Keratinocyte (primary cell): Measurements from ENCODE around the gene TRIM63. TPM values are rescaled to one million over a fixed set of nuclear protein-coding genes. Genes with fewer than 3 reads are reported as not detected.
A peak's percentile ranks its signal among the peaks of the same experiment; 100 is the strongest.

ENCODE experiments used
- DNase-seq: peaks from one replicate; pipeline ENCODE4 v3.0.0-alpha.2; 2011; ENCODE audit warnings: low read depth, missing footprints, low spot score
- FAIRE-seq: peaks from 2 replicates; lab custom pipeline; 2011; peaks lifted over from hg19 to GRCh38; lab: Jason Lieb, UNC
- H2AFZ ChIP-seq: 2 replicates; pipeline ENCODE4 v1.6.0; 2012; ENCODE audit warnings: low read length, control low read depth, inconsistent platforms; ENCODE audit not compliant: control insufficient read depth
- H3K27ac ChIP-seq: 2 replicates; pipeline ENCODE4 v1.5.1; 2011; ENCODE audit warnings: low read length; ENCODE audit not compliant: control insufficient read depth, insufficient read depth
- H3K27me3 ChIP-seq: 3 replicates; pipeline ENCODE4 v1.6.0; 2011; ENCODE audit warnings: low read length; ENCODE audit not compliant: control insufficient read depth, insufficient read depth; ENCODE audit errors: extremely low read depth
- H3K36me3 ChIP-seq, 2 experiments: 2 replicates in 1 of 2; 3 replicates in 1 of 2; pipeline ENCODE4 v1.5.1; 2011; ENCODE audit warnings: low read length in 2 of 2, mild to moderate bottlenecking in 1 of 2; ENCODE audit not compliant: control insufficient read depth in 2 of 2, insufficient read depth in 2 of 2; ENCODE audit errors: extremely low read depth in 1 of 2
- H3K4me1 ChIP-seq: 3 replicates; pipeline ENCODE4 v1.5.1; 2011; ENCODE audit warnings: low read length; ENCODE audit not compliant: control insufficient read depth, insufficient read depth; ENCODE audit errors: extremely low read depth
- H3K4me2 ChIP-seq: 3 replicates; pipeline ENCODE4 v1.6.0; 2011; ENCODE audit warnings: low read depth, low read length; ENCODE audit not compliant: control insufficient read depth, insufficient read depth; ENCODE audit errors: extremely low read depth
- H3K4me3 ChIP-seq, 3 experiments: fragments of 200-600 bp in 1 of 3; sonication (generic) in 1 of 3; 2 replicates in 2 of 3; 3 replicates in 1 of 3; pipeline ENCODE4 v1.5.1; 2011 to 2016; ENCODE audit warnings: low read length in 3 of 3, mild to moderate bottlenecking in 3 of 3, control low read depth in 2 of 3, inconsistent platforms in 1 of 3, low read depth in 1 of 3, mixed read lengths in 1 of 3, mixed run types in 1 of 3, moderate library complexity in 1 of 3; ENCODE audit not compliant: control insufficient read depth in 2 of 3, insufficient read depth in 2 of 3; ENCODE audit errors: extremely low read depth in 1 of 3
- H3K79me2 ChIP-seq: 2 replicates; pipeline ENCODE4 v1.6.0; 2012; ENCODE audit warnings: low read length; ENCODE audit not compliant: control insufficient read depth, insufficient read depth
- H3K9ac ChIP-seq: 3 replicates; pipeline ENCODE4 v1.6.0; 2011; ENCODE audit warnings: low read length; ENCODE audit not compliant: control insufficient read depth, insufficient read depth; ENCODE audit errors: extremely low read depth
- H3K9me1 ChIP-seq: 3 replicates; pipeline ENCODE4 v1.6.0; 2011; ENCODE audit warnings: low read length; ENCODE audit not compliant: control insufficient read depth, insufficient read depth; ENCODE audit errors: extremely low read depth
- H3K9me3 ChIP-seq: 2 replicates; pipeline ENCODE4 v1.5.1; 2012; ENCODE audit warnings: low read depth, low read length; ENCODE audit not compliant: control insufficient read depth
- H4K20me1 ChIP-seq: 3 replicates; pipeline ENCODE4 v1.6.0; 2011; ENCODE audit warnings: low read length; ENCODE audit not compliant: control insufficient read depth, insufficient read depth; ENCODE audit errors: extremely low read depth
- EZH2 ChIP-seq: IDR thresholded peaks from one replicate; pipeline ENCODE4 v1.6.1; 2012; ENCODE audit warnings: inconsistent platforms, mild to moderate bottlenecking, low read length, moderate library complexity
- dilution Hi-C: fragments of 300-500 bp; cut with MboI; formaldehyde crosslinking; loops from one replicate; pipeline ENCODE4 v1.7.0; 2020; ENCODE audit warnings: low sequenced_read_pairs; ENCODE audit not compliant: extremely low pct_ligation_motif_present
- polyA plus RNA-seq, 5 experiments: library from polyadenylated mRNA; depleted of rRNA in 3 of 5; stranded (reverse) in 3 of 5; stranded (forward) in 1 of 5; unstranded in 1 of 5; fragments of >200 nt; gene quantifications; 1 replicate in 1 of 5; 2 replicates in 3 of 5; 3 replicates in 1 of 5; pipeline versions ENCODE4 v1.2.1 to v1.2.3, GENCODE V29; 2011 to 2012; ENCODE audit warnings: missing spikeins in 2 of 5, low read depth in 1 of 5, low replicate concordance in 1 of 5
- TF ChIP-seq, protein P1 (sequence below), 3 experiments: IDR thresholded peaks in 1 of 3; conservative IDR thresholded peaks in 1 of 3; optimal IDR thresholded peaks in 1 of 3; 2 replicates in 2 of 3; 3 replicates in 1 of 3; pipeline versions ENCODE3 to v1.5.1; 2011; ENCODE audit warnings: low read length in 3 of 3, mild to moderate bottlenecking in 3 of 3, moderate library complexity in 2 of 3, control low read depth in 1 of 3, inconsistent platforms in 1 of 3; ENCODE audit not compliant: insufficient read depth in 2 of 3; ENCODE audit errors: extremely low read depth in 1 of 3

TRIM63 gene
- polyA plus RNA-seq, 1 donor (not counting 4 experiments of a cell fraction or from before 2014, with no cell fraction given) = not detected

DNA sequence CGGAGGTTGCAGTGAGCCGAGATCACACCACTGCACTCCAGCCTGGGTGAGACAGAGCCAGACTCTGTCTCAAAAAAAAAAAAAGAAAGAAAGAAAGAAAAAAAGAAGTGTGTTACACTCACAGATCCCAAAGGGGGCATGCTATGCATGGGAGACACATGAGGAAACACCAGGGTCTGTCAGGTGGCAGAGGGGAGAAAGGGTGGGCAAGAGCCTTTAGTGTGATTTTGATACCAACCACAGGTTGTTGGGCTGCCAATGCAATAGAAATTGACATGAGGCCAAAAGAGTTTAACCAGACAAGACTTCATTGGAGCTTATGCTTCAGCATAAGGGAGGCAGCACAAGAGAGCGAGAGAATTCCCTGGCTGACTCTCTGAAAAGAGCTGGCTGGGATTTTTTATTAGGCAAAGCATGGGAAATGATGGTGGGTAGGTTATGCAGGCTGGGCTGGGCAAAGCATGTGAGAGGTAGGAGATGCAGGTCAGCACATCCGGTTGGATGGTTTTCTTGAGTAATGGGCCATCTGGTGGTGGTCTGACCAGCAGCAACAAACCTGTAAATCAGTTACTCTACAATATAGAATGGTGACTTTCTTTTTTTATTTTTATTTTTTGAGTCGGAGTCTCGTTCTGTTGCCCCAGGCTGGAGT, 57.5 kb downstream of the TRIM63 start:
- Histone ChIP-seq H3K9me3 (no peaks in the 10 kb centered on the region), H3K9ac (no peak overlapping the region), H3K27me3 (no peaks in the 10 kb centered on the region), H3K36me3 (no peaks in the 10 kb centered on the region), H3K79me2 (no peaks in the 10 kb centered on the region), H4K20me1 (no peaks in the 10 kb centered on the region), H3K27ac (no peak overlapping the region), H3K4me2 (no peak overlapping the region), H3K4me1 (peaks cover 4% of the 10 kb centered on the region), H2AFZ (no peak overlapping the region), H3K4me3 (no peak overlapping the region), H3K9me1 (no peaks in the 10 kb centered on the region)
- no peak for FAIRE-seq
- no peak for DNase-seq
- TF ChIP-seq, protein P1, sequence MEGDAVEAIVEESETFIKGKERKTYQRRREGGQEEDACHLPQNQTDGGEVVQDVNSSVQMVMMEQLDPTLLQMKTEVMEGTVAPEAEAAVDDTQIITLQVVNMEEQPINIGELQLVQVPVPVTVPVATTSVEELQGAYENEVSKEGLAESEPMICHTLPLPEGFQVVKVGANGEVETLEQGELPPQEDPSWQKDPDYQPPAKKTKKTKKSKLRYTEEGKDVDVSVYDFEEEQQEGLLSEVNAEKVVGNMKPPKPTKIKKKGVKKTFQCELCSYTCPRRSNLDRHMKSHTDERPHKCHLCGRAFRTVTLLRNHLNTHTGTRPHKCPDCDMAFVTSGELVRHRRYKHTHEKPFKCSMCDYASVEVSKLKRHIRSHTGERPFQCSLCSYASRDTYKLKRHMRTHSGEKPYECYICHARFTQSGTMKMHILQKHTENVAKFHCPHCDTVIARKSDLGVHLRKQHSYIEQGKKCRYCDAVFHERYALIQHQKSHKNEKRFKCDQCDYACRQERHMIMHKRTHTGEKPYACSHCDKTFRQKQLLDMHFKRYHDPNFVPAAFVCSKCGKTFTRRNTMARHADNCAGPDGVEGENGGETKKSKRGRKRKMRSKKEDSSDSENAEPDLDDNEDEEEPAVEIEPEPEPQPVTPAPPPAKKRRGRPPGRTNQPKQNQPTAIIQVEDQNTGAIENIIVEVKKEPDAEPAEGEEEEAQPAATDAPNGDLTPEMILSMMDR (optimal IDR thresholded peaks at IDR 0.05 in 1 of 3, IDR thresholded peaks at IDR 0.05 in 1 of 3, conservative IDR thresholded peaks at IDR 0.05 in 1 of 3; ENCODE audit: extremely low read depth in 1 of 3, insufficient read depth in 2 of 3, low read length in 3 of 3) = peak in 1 of 3 experiments; percentile 31
- no peak for TF ChIP-seq EZH2
- dilution Hi-C loops = no loop called here

DNA sequence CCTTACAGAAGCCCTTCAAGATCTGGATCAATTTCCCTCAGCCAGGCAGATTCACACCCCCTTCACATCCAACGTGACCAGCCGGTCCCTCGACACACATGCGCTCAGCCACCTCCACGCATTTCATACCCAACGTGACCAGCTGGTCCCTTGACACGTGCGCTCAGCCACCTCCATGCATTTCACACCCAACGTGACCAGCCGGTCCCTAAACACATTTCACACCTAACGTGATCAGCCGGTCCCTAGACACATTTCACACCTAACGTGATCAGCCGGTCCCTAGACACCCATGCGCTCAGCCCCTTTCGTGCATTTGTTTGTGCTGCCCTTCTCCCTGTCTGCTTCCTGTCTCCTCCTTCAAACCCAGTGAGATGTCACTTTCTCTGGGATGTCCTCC, 60.7 kb downstream of the TRIM63 start:
- FAIRE-seq = no peak
- H3K9me3 ChIP-seq = no peaks in the 10 kb centered on the region
- H3K4me1 ChIP-seq = peaks cover 4% of the 10 kb centered on the region
- no peaks in the 10 kb centered on the region for H3K9me1 ChIP-seq
- H3K36me3 ChIP-seq = no peaks in the 10 kb centered on the region
- no peak for DNase-seq
- H3K27me3 ChIP-seq = no peaks in the 10 kb centered on the region
- H3K79me2 ChIP-seq = no peaks in the 10 kb centered on the region
- no peak overlapping the region for H3K4me2 ChIP-seq
- H3K4me3 ChIP-seq = no peak overlapping the region
- no peak overlapping the region for H2AFZ ChIP-seq
- H3K27ac ChIP-seq = no peak overlapping the region
- dilution Hi-C loops = no loop called here
- TF ChIP-seq, protein P1 (optimal IDR thresholded peaks at IDR 0.05 in 1 of 3, IDR thresholded peaks at IDR 0.05 in 1 of 3, conservative IDR thresholded peaks at IDR 0.05 in 1 of 3; ENCODE audit: extremely low read depth in 1 of 3, insufficient read depth in 2 of 3, low read length in 3 of 3) = no peak
- no peak for TF ChIP-seq EZH2
- no peaks in the 10 kb centered on the region for H4K20me1 ChIP-seq
- no peak overlapping the region for H3K9ac ChIP-seq
